ENCODE results near the gene FOXL3. TPM values are rescaled to one million over a fixed set of nuclear protein-coding genes. Genes with fewer than 3 reads are reported as not detected.

Gene FOXL3
- total RNA-seq, 1 experiment from 2014 or later, result not detected

DNA sequence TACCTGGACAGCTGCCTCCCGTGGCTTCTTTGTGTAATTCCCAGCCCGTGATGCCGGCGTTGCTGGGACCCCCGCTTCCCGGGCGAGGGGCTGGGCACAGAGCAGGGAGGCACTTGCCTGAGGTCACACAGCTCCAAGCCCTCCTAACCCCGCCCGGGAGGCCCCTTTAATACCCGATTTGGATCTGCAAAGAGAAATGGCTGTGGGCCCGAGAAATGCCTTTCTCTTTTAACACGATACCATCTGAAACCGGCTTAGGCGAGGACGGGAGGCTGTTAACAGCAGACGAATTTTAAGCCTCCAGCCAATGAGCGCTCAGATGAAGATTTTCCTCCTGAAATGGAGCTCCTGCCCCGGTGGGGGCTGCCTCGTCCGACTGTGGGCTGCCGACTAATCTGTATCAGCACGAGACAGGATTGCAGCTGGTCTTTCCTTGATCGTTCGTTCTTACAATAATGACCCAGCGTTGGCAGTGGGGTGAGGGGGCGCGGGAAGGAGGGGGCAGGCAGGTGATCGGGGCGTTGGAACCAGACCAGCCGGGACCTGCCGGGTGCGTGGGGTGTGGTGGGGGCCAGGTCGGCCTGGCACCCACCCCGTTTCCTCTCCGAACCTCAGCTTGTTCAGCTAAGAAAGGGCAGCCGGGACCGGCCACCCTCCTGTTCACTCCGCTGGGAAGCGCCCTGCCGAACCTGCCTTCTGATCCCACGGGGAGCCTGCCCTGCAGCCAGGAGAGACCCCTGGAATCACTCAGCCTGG is 36.2 kb upstream of the FOXL3 start:
- Histone ChIP-seq H4K91ac (ENCODE audit: insufficient read length, low read depth, low read length) (no peak overlapping the region), H3K79me2 (ENCODE audit: insufficient read depth, low read length) (no peaks in the 10 kb centered on the region), H3K4ac (ENCODE audit: low read depth, low read length) (no peak overlapping the region), H3K27ac (ENCODE audit: insufficient read length, low read depth, low read length) (no peak overlapping the region), H3K18ac (ENCODE audit: insufficient read length, low read depth, low read length) (no peak overlapping the region), H3K9me3 (ENCODE audit: control insufficient read depth, low read depth, low read length) (peaks cover 6% of the 10 kb centered on the region), H3K27me3 (ENCODE audit: insufficient read depth, low read length) (no peaks in the 10 kb centered on the region), H3K23me2 (ENCODE audit: insufficient read length, low read depth, low read length, poor library complexity, severe bottlenecking) (peaks cover 2% of the 10 kb centered on the region), H3K9ac (ENCODE audit: extremely low read depth, insufficient read length, low read length) (no peak overlapping the region), H2BK120ac (ENCODE audit: low read depth, low read length, poor library complexity, severe bottlenecking) (no peak overlapping the region), H3K79me1 (ENCODE audit: insufficient read depth, low read depth, low read length, poor library complexity, severe bottlenecking) (no peaks in the 10 kb centered on the region), H4K20me1 (ENCODE audit: control insufficient read depth, insufficient read depth, insufficient read length) (no peaks in the 10 kb centered on the region), H3K56ac (ENCODE audit: insufficient read length, low read depth, low read length) (no peak overlapping the region), H2BK20ac (ENCODE audit: low read depth, low read length, poor library complexity, severe bottlenecking) (no peak overlapping the region), H2BK15ac (ENCODE audit: low read depth, low read length) (no peak overlapping the region), H3K23ac (ENCODE audit: insufficient read length, low read depth, low read length) (no peak overlapping the region), H4K8ac (replicated peaks; ENCODE audit: insufficient read length, low read depth, low read length) (no peak overlapping the region), H2BK12ac (ENCODE audit: insufficient read length, low read depth, low read length) (no peak overlapping the region), H4K5ac (ENCODE audit: insufficient read length, low read depth, low read length) (no peak overlapping the region), H3K4me2 (ENCODE audit: insufficient read depth, insufficient read length, low read length) (no peak overlapping the region), H3K14ac (ENCODE audit: insufficient read depth, low read length) (no peak overlapping the region), H2BK5ac (ENCODE audit: insufficient read length, low read length) (no peak overlapping the region), H2AFZ (ENCODE audit: low read length) (no peak overlapping the region), H3T11ph (ENCODE audit: low read length) (no peak overlapping the region), H2AK5ac (ENCODE audit: insufficient read length, low read length) (no peak overlapping the region), H3K4me1 (ENCODE audit: insufficient read depth, low read length) (no peaks in the 10 kb centered on the region)
- no peak for DNase-seq
- no peak overlapping the region for H3K4me3 Mint-ChIP-seq
- WGBS (ENCODE audit: extremely low coverage, insufficient read length, low lambda C conversion rate), result no CpG with 5 or more reads among the region's 41 CpGs
- TF ChIP-seq, protein P1, sequence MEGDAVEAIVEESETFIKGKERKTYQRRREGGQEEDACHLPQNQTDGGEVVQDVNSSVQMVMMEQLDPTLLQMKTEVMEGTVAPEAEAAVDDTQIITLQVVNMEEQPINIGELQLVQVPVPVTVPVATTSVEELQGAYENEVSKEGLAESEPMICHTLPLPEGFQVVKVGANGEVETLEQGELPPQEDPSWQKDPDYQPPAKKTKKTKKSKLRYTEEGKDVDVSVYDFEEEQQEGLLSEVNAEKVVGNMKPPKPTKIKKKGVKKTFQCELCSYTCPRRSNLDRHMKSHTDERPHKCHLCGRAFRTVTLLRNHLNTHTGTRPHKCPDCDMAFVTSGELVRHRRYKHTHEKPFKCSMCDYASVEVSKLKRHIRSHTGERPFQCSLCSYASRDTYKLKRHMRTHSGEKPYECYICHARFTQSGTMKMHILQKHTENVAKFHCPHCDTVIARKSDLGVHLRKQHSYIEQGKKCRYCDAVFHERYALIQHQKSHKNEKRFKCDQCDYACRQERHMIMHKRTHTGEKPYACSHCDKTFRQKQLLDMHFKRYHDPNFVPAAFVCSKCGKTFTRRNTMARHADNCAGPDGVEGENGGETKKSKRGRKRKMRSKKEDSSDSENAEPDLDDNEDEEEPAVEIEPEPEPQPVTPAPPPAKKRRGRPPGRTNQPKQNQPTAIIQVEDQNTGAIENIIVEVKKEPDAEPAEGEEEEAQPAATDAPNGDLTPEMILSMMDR (conservative IDR thresholded peaks at IDR 0.05), result no peak
- peaks cover 76 to 92% (median 82%) of the 10 kb centered on the region in 3 experiments for H3K36me3 Mint-ChIP-seq (ENCODE audit: insufficient read depth in 1 of 3, low read depth in 3 of 3)
- no peaks in the 10 kb centered on the region for H3K4me1 Mint-ChIP-seq
- H3K9me3 Mint-ChIP-seq, result peaks cover 28 to 47% of the 10 kb centered on the region in 2 experiments
- H3K27ac Mint-ChIP-seq, result no peak overlapping the region
- no peaks in the 10 kb centered on the region for H3K27me3 Mint-ChIP-seq (ENCODE audit: low read depth)
